Measurements from ENCODE around the gene PLVAP.
A peak's percentile ranks its signal among the peaks of the same experiment; 100 is the strongest.

The PLVAP gene

GRCh38 chr19:17336872-17337674 is 40.1 kb downstream of the PLVAP start, which contains the start of gene GTPBP3:
TSS of gene GTPBP3 (plus strand) at chr19:17337553. CDS start at chr19:17337612, 59 bp downstream.
- H3K9me3 ChIP-seq (ENCODE audit: control insufficient read depth, low read length): no peaks in the 10 kb centered on the region
- H3K9ac ChIP-seq: peak within 1 kb of the TSS; percentile 59
- H3K27me3 ChIP-seq (ENCODE audit: control insufficient read depth, insufficient read depth, low read length): no peaks in the 10 kb centered on the region
- peaks cover 4% of the 10 kb centered on the region for H3K4me1 ChIP-seq
- H3K4me2 ChIP-seq (ENCODE audit: low read length): peak within 1 kb of the TSS; percentile 100
- no peaks in the 10 kb centered on the region for H3K79me2 ChIP-seq
- H3K4me3 ChIP-seq (ENCODE audit: low read depth, low read length): peak within 1 kb of the TSS; percentile 89
- TF ChIP-seq CTCF (IDR thresholded peaks at IDR 0.05): no peak
- peak within 1 kb of the TSS; percentile 99 for H2AFZ ChIP-seq
- H3K27ac ChIP-seq: peak within 1 kb of the TSS; percentile 98
- H3K36me3 ChIP-seq (ENCODE audit: control insufficient read depth, insufficient read depth, low read length): no peaks in the 10 kb centered on the region

DNA sequence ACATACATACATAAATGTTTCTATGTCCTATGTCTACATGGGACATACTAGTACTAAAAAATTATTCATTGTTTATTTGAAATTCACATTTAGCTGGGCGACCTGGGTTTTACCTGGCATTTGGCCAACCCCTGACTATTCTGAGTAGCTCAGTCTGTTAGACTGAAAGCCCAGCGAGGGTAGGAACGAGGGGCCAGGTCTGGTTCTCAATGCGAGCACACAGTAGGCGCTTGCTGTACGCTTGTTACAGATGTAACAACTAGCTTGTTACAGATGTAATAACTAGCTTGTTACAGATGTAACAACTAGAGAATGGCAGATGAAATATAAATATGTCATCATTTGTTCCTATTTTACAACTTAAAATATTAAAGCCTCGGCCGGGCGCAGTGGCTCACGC is 41.6 kb downstream of the PLVAP start:
- Histone ChIP-seq H3K36me3 (ENCODE audit: control insufficient read depth, insufficient read depth, low read length) (no peaks in the 10 kb centered on the region), H2AFZ (no peak overlapping the region), H3K4me3 (ENCODE audit: low read depth, low read length) (peak overlapping the region; percentile 27), H3K4me2 (ENCODE audit: low read length) (no peak overlapping the region), H3K9me3 (ENCODE audit: control insufficient read depth, low read length) (no peaks in the 10 kb centered on the region), H3K4me1 (peaks cover 4% of the 10 kb centered on the region), H3K79me2 (no peaks in the 10 kb centered on the region), H3K9ac (no peak overlapping the region), H3K27me3 (ENCODE audit: control insufficient read depth, insufficient read depth, low read length) (no peaks in the 10 kb centered on the region), H3K27ac (no peak overlapping the region)
- no peak for TF ChIP-seq CTCF (IDR thresholded peaks at IDR 0.05)

DNA sequence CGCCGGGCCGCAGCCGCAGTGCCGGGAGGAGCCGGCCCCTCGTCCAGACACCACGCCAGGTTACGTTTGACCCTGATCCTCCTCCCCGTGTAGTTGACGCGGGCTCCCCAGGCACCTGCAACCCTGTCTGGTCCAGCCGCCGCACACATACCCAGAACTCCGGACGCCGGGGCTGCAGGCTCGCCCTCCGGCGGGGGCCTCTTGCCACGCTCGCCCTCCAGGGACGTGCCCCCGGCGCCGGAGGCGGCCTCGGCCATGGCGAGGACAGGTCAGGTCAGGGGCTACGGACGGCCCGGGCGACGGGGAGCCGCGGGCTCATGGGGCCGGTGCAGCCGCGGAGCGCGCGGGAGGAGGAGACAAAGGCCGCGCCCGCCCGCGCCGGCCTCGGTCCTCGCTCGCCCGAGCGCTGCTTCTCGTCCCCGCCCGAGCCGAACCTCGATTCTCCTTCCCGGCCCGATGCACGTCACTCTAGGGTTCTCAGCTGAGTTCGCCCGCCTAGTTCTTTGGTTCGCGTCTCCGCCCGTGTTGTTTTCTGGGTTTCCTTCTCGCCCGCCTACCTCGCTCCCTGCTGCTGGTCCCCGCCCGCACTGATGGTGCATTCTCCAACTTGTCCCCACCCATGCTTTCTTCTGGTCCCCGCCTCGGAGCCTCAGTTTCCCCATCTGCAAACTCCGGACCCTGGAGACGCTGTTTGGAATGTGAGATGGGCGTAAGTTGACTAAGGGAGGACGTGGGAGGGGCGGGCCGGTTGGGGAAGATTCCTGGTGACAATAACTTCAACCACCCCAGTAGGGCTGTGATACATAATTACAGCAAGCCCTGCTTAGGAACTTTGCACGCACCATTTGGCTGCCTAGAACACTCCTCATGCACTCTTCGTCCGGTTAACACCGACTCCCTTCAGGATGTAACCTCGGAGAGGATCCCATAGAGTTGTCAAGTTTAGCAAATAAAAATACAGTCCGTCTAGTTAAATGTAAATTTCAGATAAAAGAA is 42.4 kb downstream of the PLVAP start, which contains the start of gene ANO8:
TSS of gene ANO8 (minus strand) at position 442 of the 996 bp plus-strand sequence. CDS start at position 257, 185 bp downstream.
- no peaks in the 10 kb centered on the region for H3K36me3 ChIP-seq (ENCODE audit: control insufficient read depth, insufficient read depth, low read length)
- no peaks in the 10 kb centered on the region for H3K27me3 ChIP-seq (ENCODE audit: control insufficient read depth, insufficient read depth, low read length)
- no peaks in the 10 kb centered on the region for H3K79me2 ChIP-seq
- peak within 1 kb of the TSS; percentile 65 for H3K4me3 ChIP-seq (ENCODE audit: low read depth, low read length)
- H3K4me2 ChIP-seq (ENCODE audit: low read length): peak within 1 kb of the TSS; percentile 75
- peaks cover 4% of the 10 kb centered on the region for H3K4me1 ChIP-seq
- TF ChIP-seq CTCF (IDR thresholded peaks at IDR 0.05): no peak
- peak within 1 kb of the TSS; percentile 53 for H3K27ac ChIP-seq
- H3K9me3 ChIP-seq (ENCODE audit: control insufficient read depth, low read length): no peaks in the 10 kb centered on the region
- H2AFZ ChIP-seq: peak within 1 kb of the TSS; percentile 97
- H3K9ac ChIP-seq: peak within 1 kb of the TSS; percentile 78

DNA sequence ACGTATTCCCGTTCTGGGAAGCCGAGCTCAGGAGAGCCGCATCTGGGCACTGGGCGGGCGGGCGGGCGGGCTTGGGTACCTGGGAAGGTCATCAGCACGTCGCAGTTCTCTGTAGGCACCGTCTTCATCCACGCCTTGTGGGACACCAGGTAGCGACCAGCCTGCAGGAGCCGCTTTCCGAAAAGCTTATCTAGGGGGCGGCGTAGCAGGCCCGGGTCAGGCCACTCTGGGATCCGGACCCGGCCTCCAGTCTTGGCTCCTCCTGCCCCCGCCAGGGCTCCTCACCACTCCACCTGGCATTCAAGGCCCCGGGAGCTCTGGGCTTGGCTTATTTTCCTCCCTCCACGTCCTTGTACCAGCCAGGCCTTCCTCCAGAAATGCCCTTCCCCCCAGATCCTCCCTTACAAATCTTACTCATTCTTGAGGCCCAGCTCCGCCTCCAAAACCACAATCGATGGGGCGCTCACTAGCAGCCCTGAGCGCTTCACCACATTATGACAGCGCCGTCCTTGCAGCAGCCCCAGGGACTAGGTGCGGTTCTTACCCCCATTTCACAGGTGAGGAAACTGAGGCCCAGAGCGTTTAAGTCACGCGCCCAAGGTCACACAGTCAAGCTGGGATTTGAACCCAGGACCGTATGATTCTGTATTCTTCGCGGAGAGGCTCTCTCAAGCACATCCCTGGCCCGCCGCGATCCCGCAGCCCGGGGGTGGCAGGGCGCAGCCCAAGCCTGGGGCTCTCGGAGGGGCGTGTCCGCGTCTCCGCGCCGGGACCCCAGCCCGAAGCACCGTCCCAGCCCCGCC is 43.3 kb downstream of the PLVAP start:
- H3K27me3 ChIP-seq (ENCODE audit: control insufficient read depth, insufficient read depth, low read length): no peaks in the 10 kb centered on the region
- peaks cover 4% of the 10 kb centered on the region for H3K4me1 ChIP-seq
- peak overlapping the region; percentile 75 for H3K4me2 ChIP-seq (ENCODE audit: low read length)
- H3K9me3 ChIP-seq (ENCODE audit: control insufficient read depth, low read length): no peaks in the 10 kb centered on the region
- peak overlapping the region; percentile 65 for H3K4me3 ChIP-seq (ENCODE audit: low read depth, low read length)
- TF ChIP-seq CTCF (IDR thresholded peaks at IDR 0.05): no peak
- H3K79me2 ChIP-seq: no peaks in the 10 kb centered on the region
- H3K9ac ChIP-seq: peak overlapping the region; percentile 78
- peak overlapping the region; percentile 53 for H3K27ac ChIP-seq
- H2AFZ ChIP-seq: peak overlapping the region; percentile 97
- H3K36me3 ChIP-seq (ENCODE audit: control insufficient read depth, insufficient read depth, low read length): no peaks in the 10 kb centered on the region
